GM10266 (cell line): ENCODE data around the gene TENT5C.

Experiments used
- DNase-seq: peaks from one replicate; pipeline ENCODE4 v3.0.0; 2012; ENCODE audit errors: extremely low spot score
- CTCF ChIP-seq: IDR thresholded peaks from 2 replicates; pipeline ENCODE4 v1.5.1; 2012; ENCODE audit warnings: mild to moderate bottlenecking, low read depth; ENCODE audit not compliant: control insufficient read depth, insufficient read depth; ENCODE audit errors: missing control alignments

TENT5C gene

GRCh38 chr1:117635805-117636204 lies 30.0 kb downstream of the TENT5C start:
- DNase-seq, result no peak
- no peak for TF ChIP-seq CTCF

GRCh38 chr1:117636637-117637425 lies 31.0 kb downstream of the TENT5C start:
- no peak for TF ChIP-seq CTCF
- DNase-seq, result no peak

- DNase-seq, result no peak
- TF ChIP-seq CTCF, result no peak
Observed at GRCh38 chr1:117638141-117638540, 32.3 kb downstream of the TENT5C start.

- TF ChIP-seq CTCF, result no peak
- no peak for DNase-seq
Observed at GRCh38 chr1:117638759-117639158, 32.9 kb downstream of the TENT5C start.

GRCh38 chr1:117639741-117640140 lies 33.9 kb downstream of the TENT5C start:
- no peak for DNase-seq
- no peak for TF ChIP-seq CTCF

GRCh38 chr1:117641536-117641935 lies 35.7 kb downstream of the TENT5C start:
- no peak for TF ChIP-seq CTCF

GRCh38 chr1:117642963-117643362 lies 37.1 kb downstream of the TENT5C start:
- DNase-seq, result no peak
- no peak for TF ChIP-seq CTCF

More at GRCh38 chr1:117641536-117641935, 35.7 kb downstream of the TENT5C start:
- DNase-seq, result no peak
